IMR-90 (cell line): ENCODE measurements around the gene ETV6. TPM values are rescaled to one million over a fixed set of nuclear protein-coding genes. Genes with fewer than 3 reads are reported as not detected.

Source experiments
- ATAC-seq: fragments of 200-7000 bp; cut with Tn5 transposase; 2 replicates; pipeline ENCODE4 v1.9.1; 2020; ENCODE audit warnings: low read depth, mild to moderate bottlenecking, moderate library complexity
- BruUV-seq: library from RNA; stranded (reverse); fragments of 400-500 nt; replicated peaks from 2 replicates; lab custom pipeline; 2021; lab: Mats Ljungman, UMichigan
- CTCF ChIA-PET: fragments of 300-600 bp; formaldehyde crosslinking; extraction: SDS; loops from one replicate; lab custom pipeline; 2021; ENCODE audit warnings: antibody characterized with exemption; lab: Yijun Ruan, JAX
- POLR2A ChIA-PET: fragments of 300-600 bp; sonication (Branson Sonifier 250); formaldehyde crosslinking; loops from one replicate; lab custom pipeline; 2022; ENCODE audit warnings: antibody characterized with exemption; ENCODE audit not compliant: unreplicated experiment; lab: Charles Lee
- DNase-seq: peaks from one replicate; pipeline ENCODE4 v3.0.0; 2013
- H2AFZ ChIP-seq: replicated peaks from 2 replicates; pipeline ENCODE3; 2013; ENCODE audit warnings: low read length, mild to moderate bottlenecking; ENCODE audit not compliant: poor library complexity
- H2AK5ac ChIP-seq: 2 replicates; pipeline ENCODE4 v1.6.1; 2013; ENCODE audit warnings: low read depth, low read length, inconsistent platforms
- H2AK9ac ChIP-seq: replicated peaks from 2 replicates; pipeline ENCODE3; 2013; ENCODE audit warnings: mild to moderate bottlenecking, low read depth, low read length, moderate library complexity; ENCODE audit not compliant: poor library complexity
- H2BK120ac ChIP-seq: 2 replicates; pipeline ENCODE4 v1.6.1; 2013; ENCODE audit warnings: low read depth, low read length, inconsistent platforms
- H2BK15ac ChIP-seq: 3 replicates; pipeline ENCODE4 v1.6.1; 2013; ENCODE audit warnings: low read depth, low read length, inconsistent platforms
- H2BK20ac ChIP-seq: 2 replicates; pipeline ENCODE4 v1.6.1; 2013; ENCODE audit warnings: low read depth, mild to moderate bottlenecking, inconsistent platforms, low read length, moderate library complexity
- H2BK5ac ChIP-seq: 2 replicates; pipeline ENCODE4 v1.6.1; 2013; ENCODE audit warnings: mild to moderate bottlenecking, low read depth, low read length, inconsistent platforms; ENCODE audit not compliant: poor library complexity, severe bottlenecking
- H3K14ac ChIP-seq: replicated peaks from 2 replicates; pipeline ENCODE4 v1.6.1; 2013; ENCODE audit warnings: low read depth, low read length, inconsistent platforms
- H3K18ac ChIP-seq: 2 replicates; pipeline ENCODE4 v1.6.1; 2013; ENCODE audit warnings: low read depth, low read length, control low read depth
- H3K23ac ChIP-seq: 2 replicates; pipeline ENCODE4 v1.6.1; 2013; ENCODE audit warnings: low read depth, low read length, inconsistent platforms
- H3K27ac ChIP-seq: 2 replicates; pipeline ENCODE4 v1.5.1; 2013; ENCODE audit warnings: mild to moderate bottlenecking, control low read depth, low read length; ENCODE audit not compliant: insufficient read depth
- H3K27me3 ChIP-seq: 2 replicates; pipeline ENCODE4 v1.6.1; 2013; ENCODE audit warnings: low read length; ENCODE audit not compliant: control insufficient read depth, insufficient read depth
- H3K36me3 ChIP-seq: 2 replicates; pipeline ENCODE4 v1.6.1; 2013; ENCODE audit warnings: low read length, mixed read lengths; ENCODE audit not compliant: control insufficient read depth, insufficient read depth
- H3K4ac ChIP-seq: 2 replicates; pipeline ENCODE4 v1.6.1; 2013; ENCODE audit warnings: low read depth, low read length, inconsistent platforms
- H3K4me1 ChIP-seq: 2 replicates; pipeline ENCODE4 v1.6.1; 2013; ENCODE audit warnings: low read length, mixed read lengths; ENCODE audit not compliant: control insufficient read depth, insufficient read depth
- H3K4me2 ChIP-seq: 2 replicates; pipeline ENCODE4 v1.6.1; 2013; ENCODE audit warnings: low read depth, mild to moderate bottlenecking, control low read depth, low read length, moderate library complexity
- H3K4me3 ChIP-seq: 2 replicates; pipeline ENCODE4 v1.5.1; 2013; ENCODE audit warnings: low read depth, mild to moderate bottlenecking, control low read depth, low read length, moderate library complexity; ENCODE audit not compliant: insufficient read depth
- H3K56ac ChIP-seq: 2 replicates; pipeline ENCODE4 v1.6.1; 2013; ENCODE audit warnings: low read length, inconsistent platforms; ENCODE audit not compliant: insufficient read depth; ENCODE audit errors: extremely low read depth
- H3K79me1 ChIP-seq, 2 experiments: 2 replicates each; pipeline ENCODE4 v1.6.1; 2013; ENCODE audit warnings: low read length in 2 of 2, inconsistent platforms in 1 of 2, low read depth in 1 of 2
- H3K9ac ChIP-seq: 2 replicates; pipeline ENCODE4 v1.6.1; 2013; ENCODE audit warnings: low read depth, low read length, control low read depth
- H3K9me1 ChIP-seq: 2 replicates; pipeline ENCODE4 v1.6.1; 2013; ENCODE audit warnings: low read length, inconsistent platforms; ENCODE audit not compliant: insufficient read depth
- H3K9me3 ChIP-seq: 2 replicates; pipeline ENCODE4 v1.6.1; 2013; ENCODE audit warnings: low read length; ENCODE audit not compliant: control insufficient read depth, insufficient read depth
- H4K20me1 ChIP-seq: 2 replicates; pipeline ENCODE4 v1.6.1; 2013; ENCODE audit warnings: low read length, inconsistent platforms; ENCODE audit not compliant: insufficient read depth
- H4K5ac ChIP-seq: 2 replicates; pipeline ENCODE4 v1.6.1; 2013; ENCODE audit warnings: mild to moderate bottlenecking, low read depth, low read length, control low read depth
- H4K8ac ChIP-seq, 2 experiments: 2 replicates each; pipeline ENCODE4 v1.6.1; 2013; ENCODE audit warnings: low read depth in 2 of 2, low read length in 2 of 2, control low read depth in 1 of 2, inconsistent platforms in 1 of 2
- H4K91ac ChIP-seq: 2 replicates; pipeline ENCODE4 v1.6.1; 2013; ENCODE audit warnings: low read depth, low read length, inconsistent platforms; ENCODE audit not compliant: insufficient read depth
- BHLHE40 ChIP-seq: fragments of 150-350 bp; IDR thresholded peaks from 2 replicates; pipeline ENCODE4 v1.6.1; 2016; ENCODE audit warnings: mild to moderate bottlenecking, low read depth, low read length
- CEBPB ChIP-seq: IDR thresholded peaks from 2 replicates; pipeline ENCODE4 v1.6.1; 2012; ENCODE audit warnings: low read depth, low read length, improper control_type of control experiment
- CHD1 ChIP-seq: IDR thresholded peaks from 2 replicates; pipeline ENCODE4 v1.6.1; 2012; ENCODE audit warnings: low read depth, low read length, improper control_type of control experiment
- CTCF ChIP-seq: conservative IDR thresholded peaks from 2 replicates; pipeline ENCODE4 v1.5.1; 2012; ENCODE audit warnings: mild to moderate bottlenecking, low read depth, low read length, improper control_type of control experiment
- ELK1 ChIP-seq: fragments of 150-350 bp; IDR thresholded peaks from 2 replicates; pipeline ENCODE4 v1.6.1; 2016; ENCODE audit warnings: low read depth, mild to moderate bottlenecking, low read length, moderate library complexity, borderline replicate concordance
- FOS ChIP-seq: fragments of 150-350 bp; IDR thresholded peaks from 2 replicates; pipeline ENCODE4 v1.6.1; 2016; ENCODE audit warnings: low read depth, low read length
- MAFK ChIP-seq: IDR thresholded peaks from 2 replicates; pipeline ENCODE4 v1.6.1; 2012; ENCODE audit warnings: low read depth, low read length, improper control_type of control experiment
- MAZ ChIP-seq: IDR thresholded peaks from 2 replicates; pipeline ENCODE4 v1.6.1; 2012; ENCODE audit warnings: low read depth, mild to moderate bottlenecking, low read length, improper control_type of control experiment, moderate library complexity, borderline replicate concordance
- MXI1 ChIP-seq: IDR thresholded peaks from 2 replicates; pipeline ENCODE4 v1.6.1; 2012; ENCODE audit warnings: low read depth, mild to moderate bottlenecking, low read length, moderate library complexity, borderline replicate concordance
- NFE2L2 ChIP-seq: fragments of 150-350 bp; IDR thresholded peaks from 2 replicates; pipeline ENCODE4 v1.6.1; 2016; ENCODE audit warnings: low read depth, mild to moderate bottlenecking, low read length
- POLR2A ChIP-seq: IDR thresholded peaks from 2 replicates; pipeline ENCODE4 v1.6.1; 2012; ENCODE audit warnings: mild to moderate bottlenecking, low read depth, low read length
- RAD21 ChIP-seq: IDR thresholded peaks from 2 replicates; pipeline ENCODE4 v1.6.1; 2012; ENCODE audit warnings: low read length, improper control_type of control experiment
- RCOR1 ChIP-seq: IDR thresholded peaks from 2 replicates; pipeline ENCODE4 v1.6.1; 2012; ENCODE audit warnings: mild to moderate bottlenecking, low read length, improper control_type of control experiment; ENCODE audit not compliant: insufficient replicate concordance
- RFX5 ChIP-seq: IDR thresholded peaks from 2 replicates; pipeline ENCODE4 v1.8.0; 2012; ENCODE audit warnings: low read depth, mild to moderate bottlenecking, low read length, moderate library complexity
- SMC3 ChIP-seq: fragments of 150-350 bp; IDR thresholded peaks from 2 replicates; pipeline ENCODE4 v1.6.1; 2016; ENCODE audit warnings: low read depth, mild to moderate bottlenecking, antibody characterized with exemption, low read length, moderate library complexity
- USF2 ChIP-seq: fragments of 150-350 bp; IDR thresholded peaks from 2 replicates; pipeline ENCODE4 v1.6.1; 2017; ENCODE audit warnings: mild to moderate bottlenecking, antibody characterized with exemption, low read length, low read depth
- WGBS, 2 experiments: methylation state at CpG; one replicate each; pipeline versions ENCODE4 v1.1.5 to v1.1.7; 2013; ENCODE audit warnings: missing lambda C conversion rate in 2 of 2; ENCODE audit not compliant: insufficient read length in 1 of 2; ENCODE audit errors: extremely low coverage in 2 of 2; 5-methylcytosine and 5-hydroxymethylcytosine counted together
- dilution Hi-C: fragments of 300-500 bp; cut with HindIII; formaldehyde crosslinking; loops from one replicate; pipeline ENCODE4 v1.14.3; 2018; ENCODE audit warnings: low sequenced_read_pairs; ENCODE audit not compliant: unreplicated experiment
- in situ Hi-C: fragments of 300-500 bp; cut with MboI; formaldehyde crosslinking; loops from 3 replicates; pipeline ENCODE4 v1.14.3; 2019; ENCODE audit warnings: low sequenced_read_pairs, inconsistent platforms, mixed read lengths
- intact Hi-C: fragments of 100-400 bp; cut with micrococcal nuclease; formaldehyde crosslinking; loops from 2 replicates; pipeline ENCODE4 v1.10.0; 2022
- polyA plus RNA-seq, 3 experiments: library from polyadenylated mRNA; depleted of rRNA; stranded (reverse); fragments of >200 nt; gene quantifications; 2 replicates each; pipeline ENCODE4 v1.2.3, GENCODE V29; 2012; ENCODE audit warnings: low replicate concordance in 1 of 3
- total RNA-seq: library from RNA; depleted of rRNA; stranded (reverse); fragments of >200 nt; gene quantifications from 2 replicates; pipeline ENCODE4 v1.2.3, GENCODE V29; 2012

Gene ETV6
- total and polyA plus RNA-seq, 2 of the 4 experiments (the other 2 are of a cell fraction): 8.4 to 9.9 TPM

DNA sequence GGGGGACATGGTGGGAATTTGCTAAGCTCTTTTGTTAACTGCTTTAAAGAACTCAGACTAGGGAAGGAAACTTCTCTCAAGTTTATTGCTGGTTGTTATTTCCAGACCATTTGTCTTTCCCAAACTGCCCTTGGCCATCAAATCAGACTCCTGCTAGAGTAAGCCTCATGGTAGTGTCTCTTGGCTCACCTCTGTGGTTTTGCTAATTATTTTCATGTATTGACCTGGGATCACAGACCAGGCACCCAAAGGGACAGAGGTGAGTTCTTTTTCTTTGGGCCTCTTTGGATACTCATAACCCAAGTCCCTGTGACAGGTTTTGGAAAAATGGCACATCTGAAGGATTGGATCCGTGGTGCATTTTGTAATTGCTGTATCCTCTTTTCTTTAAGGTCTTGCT, 11.2 kb downstream of the ETV6 start:
- TF ChIP-seq RFX5 (no peak), USF2 (no peak), MXI1 (no peak), SMC3 (no peak), MAFK (no peak), RAD21 (no peak), POLR2A (no peak), BHLHE40 (no peak), FOS (no peak), ELK1 (no peak), CHD1 (no peak), MAZ (no peak), CTCF (no peak), RCOR1 (no peak), CEBPB (no peak), NFE2L2 (no peak)
- H2AK5ac ChIP-seq: no peak overlapping the region
- H3K4me3 ChIP-seq: no peak overlapping the region
- no peak for DNase-seq
- H3K23ac ChIP-seq: no peak overlapping the region
- ATAC-seq: no peak
- no peak overlapping the region for H4K91ac ChIP-seq
- in situ Hi-C loops: no loop called here
- H3K9me1 ChIP-seq: peaks cover 25% of the 10 kb centered on the region
- no peak overlapping the region for H3K4me2 ChIP-seq
- no peak overlapping the region for H2AFZ ChIP-seq
- H3K18ac ChIP-seq: no peak overlapping the region
- BruUV-seq: no TSS peak
- ChIA-PET CTCF (no interaction called here), POLR2A (no interaction called here)
- H3K9ac ChIP-seq: no peak overlapping the region
- no peaks in the 10 kb centered on the region for H3K27me3 ChIP-seq
- no peak overlapping the region for H2BK120ac ChIP-seq
- peaks cover 12% of the 10 kb centered on the region for H3K36me3 ChIP-seq
- peaks cover 25 to 90% of the 10 kb centered on the region in 2 experiments for H3K79me1 ChIP-seq
- no peak overlapping the region for H3K56ac ChIP-seq
- H2AK9ac ChIP-seq: no peak overlapping the region
- no peak overlapping the region for H2BK20ac ChIP-seq
- intact Hi-C loops: no loop called here
- no peak overlapping the region for H4K8ac ChIP-seq
- H3K4ac ChIP-seq: no peak overlapping the region
- dilution Hi-C loops: no loop called here
- no peak overlapping the region for H2BK5ac ChIP-seq
- H2BK15ac ChIP-seq: no peak overlapping the region
- no CpG with 5 or more reads among the region's 1 CpG for WGBS, 2 experiments
- H3K14ac ChIP-seq: no peak overlapping the region
- no peaks in the 10 kb centered on the region for H3K9me3 ChIP-seq
- H4K5ac ChIP-seq: no peak overlapping the region
- H3K4me1 ChIP-seq: peaks cover 21% of the 10 kb centered on the region
- no peak overlapping the region for H3K27ac ChIP-seq
- peaks cover 79% of the 10 kb centered on the region for H4K20me1 ChIP-seq
